OCI-LY7 (cell line): Measurements from ENCODE around the gene DVL2. TPM values are rescaled to one million over a fixed set of nuclear protein-coding genes. Genes with fewer than 3 reads are reported as not detected.

Experiments
- BruUV-seq: library from RNA; stranded (reverse); fragments of 400-500 nt; replicated peaks from 2 replicates; lab custom pipeline; 2021; lab: Mats Ljungman, UMichigan
- CTCF ChIA-PET: fragments of 300-600 bp; sonication (Branson Sonifier 250); formaldehyde crosslinking; loops from one replicate; lab custom pipeline; 2022; ENCODE audit warnings: antibody characterized with exemption; ENCODE audit not compliant: unreplicated experiment; lab: Charles Lee
- POLR2A ChIA-PET: fragments of 300-600 bp; sonication (Branson Sonifier 250); formaldehyde crosslinking; loops from one replicate; lab custom pipeline; 2022; ENCODE audit warnings: antibody characterized with exemption; lab: Charles Lee
- DNase-seq: peaks from one replicate; pipeline ENCODE4 v3.0.0-alpha.2; 2015; ENCODE audit warnings: low spot score
- H2AFZ ChIP-seq: fragments of 200-600 bp; sonication (generic), shearing (Covaris generic); 2 replicates; pipeline ENCODE4 v1.6.1; 2014; ENCODE audit warnings: mild to moderate bottlenecking, antibody characterized with exemption, low read length, moderate library complexity
- H3K27ac ChIP-seq: fragments of 200-600 bp; sonication (generic); 2 replicates; pipeline ENCODE4 v1.5.1; 2014; ENCODE audit warnings: mixed run types, low read depth, mild to moderate bottlenecking, moderate library complexity, low read length, inconsistent platforms; ENCODE audit not compliant: poor library complexity, severe bottlenecking
- H3K36me3 ChIP-seq: fragments of 200-600 bp; sonication (generic); 2 replicates; pipeline ENCODE4 v1.6.1; 2014; ENCODE audit warnings: mild to moderate bottlenecking, antibody characterized with exemption, low read length, moderate library complexity, mixed read lengths; ENCODE audit not compliant: insufficient read depth
- H3K4me1 ChIP-seq: fragments of 200-600 bp; sonication (generic); 2 replicates; pipeline ENCODE4 v1.5.1; 2014; ENCODE audit warnings: mild to moderate bottlenecking, low read length; ENCODE audit not compliant: insufficient read depth, poor library complexity, severe bottlenecking
- H3K4me2 ChIP-seq: fragments of 200-600 bp; sonication (generic); 2 replicates; pipeline ENCODE4 v1.6.1; 2014; ENCODE audit warnings: mild to moderate bottlenecking, low read length
- H3K4me3 ChIP-seq: fragments of 200-600 bp; sonication (generic); 2 replicates; pipeline ENCODE4 v1.5.1; 2014; ENCODE audit warnings: mild to moderate bottlenecking, low read depth, low read length; ENCODE audit not compliant: poor library complexity, severe bottlenecking
- H3K79me2 ChIP-seq: fragments of 200-600 bp; sonication (generic); 2 replicates; pipeline ENCODE4 v1.6.1; 2016; ENCODE audit warnings: low read depth, mild to moderate bottlenecking, low read length, moderate library complexity, mixed read lengths; ENCODE audit not compliant: insufficient read depth
- H3K9me2 ChIP-seq: fragments of 200-600 bp; sonication (generic); 2 replicates; pipeline ENCODE4 v1.6.1; 2016; ENCODE audit warnings: mild to moderate bottlenecking, low read length, mixed read lengths; ENCODE audit not compliant: insufficient read depth
- H3K9me3 ChIP-seq: fragments of 200-600 bp; sonication (generic); 2 replicates; pipeline ENCODE4 v1.6.1; 2014; ENCODE audit warnings: mild to moderate bottlenecking, mixed run types, low read length, mixed read lengths
- H4K20me1 ChIP-seq: fragments of 200-600 bp; sonication (generic); 2 replicates; pipeline ENCODE4 v1.6.1; 2014; ENCODE audit warnings: mild to moderate bottlenecking, antibody characterized with exemption, low read length, moderate library complexity, mixed read lengths; ENCODE audit not compliant: insufficient read depth
- CTCF ChIP-seq: fragments of 200-600 bp; sonication (generic); conservative IDR thresholded peaks from 2 replicates; pipeline ENCODE4 v1.5.1; 2014; ENCODE audit warnings: mild to moderate bottlenecking, antibody characterized with exemption, low read length, moderate library complexity, mixed read lengths
- EZH2phosphoT487 ChIP-seq: fragments of 200-600 bp; sonication (generic); IDR thresholded peaks from 2 replicates; pipeline ENCODE4 v1.6.1; 2018; ENCODE audit warnings: low read depth, borderline replicate concordance, mild to moderate bottlenecking, mixed run types, antibody characterized with exemption, low read length, moderate library complexity, mixed read lengths
- intact Hi-C: fragments of 100-400 bp; cut with micrococcal nuclease; formaldehyde crosslinking; loops from one replicate; pipeline ENCODE4 v1.10.0; 2022; ENCODE audit not compliant: unreplicated experiment
- total RNA-seq, 2 experiments: library from RNA; depleted of rRNA in 1 of 2; stranded (reverse); fragments of >200 nt in 1 of 2; shearing (Covaris generic) in 1 of 2; gene quantifications; 2 replicates each; pipeline ENCODE4 v1.2.3, GENCODE V29; 2014 to 2022

The DVL2 gene
- total RNA-seq, 2 experiments from 2014 or later = 98.8 to 99.9 TPM

GRCh38 chr17:7237266-7237760 lies 3.0 kb upstream of the DVL2 start:
- Histone ChIP-seq H3K4me2 (peak overlapping the region; percentile 82), H2AFZ (no peak overlapping the region), H3K9me3 (no peaks in the 10 kb centered on the region), H3K27ac (peak overlapping the region; percentile 86), H3K79me2 (peaks cover 47% of the 10 kb centered on the region), H3K4me3 (peak overlapping the region; percentile 100), H3K36me3 (peaks cover 47% of the 10 kb centered on the region), H3K4me1 (peaks cover 53% of the 10 kb centered on the region), H4K20me1 (peaks cover 12% of the 10 kb centered on the region; the same call in 1 of the 2 replicates), H3K9me2 (no peaks in the 10 kb centered on the region)
- intact Hi-C loops = loop anchor here (5.0 kb wide), 1 partner anchor 245 kb away; the partner anchor contains the start of genes POLR2A and SLC35G6
- no TSS peak for BruUV-seq
- no peak for DNase-seq
- no peak for TF ChIP-seq CTCF
- no peak for TF ChIP-seq EZH2phosphoT487
- POLR2A ChIA-PET = no interaction called here
- CTCF ChIA-PET = no interaction called here

GRCh38 chr17:7236808-7237207 lies 2.5 kb upstream of the DVL2 start:
- intact Hi-C loops = loop anchor here (5.0 kb wide), 1 partner anchor 245 kb away; the partner anchor contains the start of genes POLR2A and SLC35G6
- POLR2A ChIA-PET = no interaction called here

GRCh38 chr17:7235693-7236665 lies 1.7 kb upstream of the DVL2 start:
- H3K79me2 ChIP-seq = peaks cover 53% of the 10 kb centered on the region
- no peaks in the 10 kb centered on the region for H3K9me3 ChIP-seq
- H3K9me2 ChIP-seq = no peaks in the 10 kb centered on the region
- ChIA-PET POLR2A (no interaction called here), CTCF (no interaction called here)
- DNase-seq = no peak
- H3K27ac ChIP-seq = peak overlapping the region; percentile 65
- peaks cover 53% of the 10 kb centered on the region for H3K4me1 ChIP-seq
- H3K36me3 ChIP-seq = peaks cover 56% of the 10 kb centered on the region
- H2AFZ ChIP-seq = no peak overlapping the region
- peak overlapping the region; percentile 98 for H3K4me2 ChIP-seq
- TSS peak; percentile 45 for BruUV-seq
- H4K20me1 ChIP-seq = peaks cover 19% of the 10 kb centered on the region
- intact Hi-C loops = loop anchor here (5.0 kb wide), 1 partner anchor 246 kb away; the partner anchor contains the start of genes POLR2A and SLC35G6
- peak overlapping the region; percentile 97 for H3K4me3 ChIP-seq
- TF ChIP-seq EZH2phosphoT487 (no peak), CTCF (no peak)

More at GRCh38 chr17:7236808-7237207, 2.5 kb upstream of the DVL2 start:
- H3K9me2 ChIP-seq = no peaks in the 10 kb centered on the region
- no peak for DNase-seq
- peaks cover 52% of the 10 kb centered on the region for H3K36me3 ChIP-seq
- peak overlapping the region; percentile 86 for H3K27ac ChIP-seq
- peak overlapping the region; percentile 82 for H3K4me2 ChIP-seq
- peaks cover 49% of the 10 kb centered on the region for H3K79me2 ChIP-seq
- H2AFZ ChIP-seq = no peak overlapping the region
- TF ChIP-seq EZH2phosphoT487 = no peak
- CTCF ChIA-PET = no interaction called here
- no peaks in the 10 kb centered on the region for H3K9me3 ChIP-seq
- H3K4me3 ChIP-seq = peak overlapping the region; percentile 100
- peaks cover 58% of the 10 kb centered on the region for H3K4me1 ChIP-seq
- H4K20me1 ChIP-seq = peaks cover 17% of the 10 kb centered on the region
- no TSS peak for BruUV-seq
